ENCODE data around the gene BTBD16.

BTBD16 gene

GRCh38 chr10:122376364-122376961 lies 105.4 kb downstream of the BTBD16 start:
- no peak for DNase-seq

- DNase-seq, result no peak
Measured at GRCh38 chr10:122379041-122379440, 107.9 kb downstream of the BTBD16 start.

GRCh38 chr10:122379537-122379936 lies 108.4 kb downstream of the BTBD16 start:
- no peak for DNase-seq

GRCh38 chr10:122380703-122381102 lies 109.6 kb downstream of the BTBD16 start:
- DNase-seq, result no peak

GRCh38 chr10:122381680-122382079 lies 110.6 kb downstream of the BTBD16 start:
- no peak for DNase-seq

- no peak for DNase-seq
Measured at GRCh38 chr10:122386514-122386913, 115.4 kb downstream of the BTBD16 start.

GRCh38 chr10:122387572-122387971 lies 116.5 kb downstream of the BTBD16 start:
- DNase-seq, result no peak

All from activated naive CD4-positive, alpha-beta T cell treated with Interleukin-2 at 50 U/mL for 16 hours (primary cell).